Measurements from ENCODE around the gene TIGAR. TPM values are rescaled to one million over a fixed set of nuclear protein-coding genes. Genes with fewer than 3 reads are reported as not detected.

Gene TIGAR
- polyA plus RNA-seq, 1 experiment, result 6.0 TPM

DNA sequence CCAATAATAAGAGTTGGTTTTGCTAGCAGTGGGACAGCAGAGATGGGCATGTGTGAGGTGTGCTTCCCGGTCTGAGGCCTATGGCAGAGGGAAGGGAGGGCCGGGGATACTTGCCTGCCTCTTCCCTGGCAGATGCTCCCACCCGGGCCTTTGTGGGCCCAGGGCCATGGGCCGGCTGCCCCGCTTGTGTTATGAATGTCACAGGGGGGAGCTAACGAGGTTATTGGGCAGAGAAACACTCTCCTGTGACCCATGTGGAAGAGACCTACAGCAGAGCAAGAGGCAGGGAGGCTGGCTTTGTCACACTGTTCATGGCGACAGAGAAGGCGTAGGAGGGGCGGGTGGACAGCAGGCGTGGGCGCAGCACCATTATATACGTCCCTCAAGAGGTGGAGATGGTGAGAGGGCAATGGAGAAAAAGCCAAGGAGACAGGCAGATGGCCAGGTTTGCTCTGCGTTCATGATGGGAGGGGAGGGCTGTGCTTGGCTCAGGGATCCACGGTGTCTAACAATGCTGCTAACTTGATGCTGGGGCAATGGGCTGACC, 34.2 kb upstream of the TIGAR start:
- no peak for DNase-seq (ENCODE audit: low read depth)
- peaks cover 5% of the 10 kb centered on the region for H3K27me3 ChIP-seq (ENCODE audit: control insufficient read depth, insufficient read depth, low read length)
- CTCF ChIA-PET, result no interaction called here
- H3K4me3 ChIP-seq (ENCODE audit: low read depth, low read length), result no peak overlapping the region
- POLR2A ChIA-PET, result no interaction called here
- TF ChIP-seq, protein P1, sequence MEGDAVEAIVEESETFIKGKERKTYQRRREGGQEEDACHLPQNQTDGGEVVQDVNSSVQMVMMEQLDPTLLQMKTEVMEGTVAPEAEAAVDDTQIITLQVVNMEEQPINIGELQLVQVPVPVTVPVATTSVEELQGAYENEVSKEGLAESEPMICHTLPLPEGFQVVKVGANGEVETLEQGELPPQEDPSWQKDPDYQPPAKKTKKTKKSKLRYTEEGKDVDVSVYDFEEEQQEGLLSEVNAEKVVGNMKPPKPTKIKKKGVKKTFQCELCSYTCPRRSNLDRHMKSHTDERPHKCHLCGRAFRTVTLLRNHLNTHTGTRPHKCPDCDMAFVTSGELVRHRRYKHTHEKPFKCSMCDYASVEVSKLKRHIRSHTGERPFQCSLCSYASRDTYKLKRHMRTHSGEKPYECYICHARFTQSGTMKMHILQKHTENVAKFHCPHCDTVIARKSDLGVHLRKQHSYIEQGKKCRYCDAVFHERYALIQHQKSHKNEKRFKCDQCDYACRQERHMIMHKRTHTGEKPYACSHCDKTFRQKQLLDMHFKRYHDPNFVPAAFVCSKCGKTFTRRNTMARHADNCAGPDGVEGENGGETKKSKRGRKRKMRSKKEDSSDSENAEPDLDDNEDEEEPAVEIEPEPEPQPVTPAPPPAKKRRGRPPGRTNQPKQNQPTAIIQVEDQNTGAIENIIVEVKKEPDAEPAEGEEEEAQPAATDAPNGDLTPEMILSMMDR (IDR thresholded peaks at IDR 0.05; ENCODE audit: insufficient read depth, low read depth, low read length), result no peak
- no peaks in the 10 kb centered on the region for H3K36me3 ChIP-seq (ENCODE audit: control insufficient read depth, insufficient read depth, low read length)

DNA sequence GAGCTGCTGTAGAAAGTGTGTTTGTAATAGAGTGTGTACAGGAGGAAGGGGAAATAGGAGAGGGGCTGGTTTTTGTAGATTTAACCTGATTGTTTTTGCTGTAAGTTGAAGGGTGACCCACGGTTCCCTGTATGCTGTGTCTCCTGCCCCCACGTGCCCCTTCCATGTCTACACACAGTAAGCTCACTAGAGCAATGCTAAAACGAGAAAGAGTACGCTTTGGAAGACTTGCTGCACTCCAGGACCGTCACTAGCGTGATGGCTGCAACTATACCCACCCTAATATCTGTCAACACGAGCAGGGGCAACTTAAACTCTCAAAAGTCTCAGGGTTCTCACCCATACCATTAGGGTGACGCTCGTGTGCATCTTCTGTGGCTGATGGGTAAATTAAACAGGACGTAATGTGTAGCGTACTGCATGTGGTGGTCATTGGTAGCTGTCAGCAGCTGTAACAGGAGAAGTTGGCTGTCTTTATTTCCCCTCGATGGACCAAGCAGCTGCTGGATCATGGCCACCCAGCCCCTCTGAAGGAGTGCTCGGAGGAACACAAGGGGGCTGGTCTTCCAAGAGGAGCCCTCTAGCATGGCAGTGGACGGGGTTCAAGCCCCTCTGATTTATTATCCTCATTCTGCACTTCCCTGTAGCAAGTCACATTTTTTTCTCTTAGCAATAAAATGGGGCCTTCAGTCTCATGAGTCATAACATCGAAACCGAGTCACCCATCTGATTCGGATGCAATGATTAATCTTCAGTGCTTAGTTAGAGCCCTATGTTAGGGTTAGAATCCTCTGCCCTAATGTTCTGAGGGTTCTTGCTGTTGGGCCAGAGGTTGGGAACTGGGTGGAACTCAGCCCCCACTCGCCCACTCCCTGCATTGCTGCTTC, 33.4 kb upstream of the TIGAR start:
- H3K27me3 ChIP-seq (ENCODE audit: control insufficient read depth, insufficient read depth, low read length), result peaks cover 5% of the 10 kb centered on the region
- ChIA-PET CTCF (no interaction called here), POLR2A (no interaction called here)
- DNase-seq (ENCODE audit: low read depth), result no peak
- no peaks in the 10 kb centered on the region for H3K36me3 ChIP-seq (ENCODE audit: control insufficient read depth, insufficient read depth, low read length)
- TF ChIP-seq, protein P1 (IDR thresholded peaks at IDR 0.05; ENCODE audit: insufficient read depth, low read depth, low read length), result no peak
- no peak overlapping the region for H3K4me3 ChIP-seq (ENCODE audit: low read depth, low read length)

DNA sequence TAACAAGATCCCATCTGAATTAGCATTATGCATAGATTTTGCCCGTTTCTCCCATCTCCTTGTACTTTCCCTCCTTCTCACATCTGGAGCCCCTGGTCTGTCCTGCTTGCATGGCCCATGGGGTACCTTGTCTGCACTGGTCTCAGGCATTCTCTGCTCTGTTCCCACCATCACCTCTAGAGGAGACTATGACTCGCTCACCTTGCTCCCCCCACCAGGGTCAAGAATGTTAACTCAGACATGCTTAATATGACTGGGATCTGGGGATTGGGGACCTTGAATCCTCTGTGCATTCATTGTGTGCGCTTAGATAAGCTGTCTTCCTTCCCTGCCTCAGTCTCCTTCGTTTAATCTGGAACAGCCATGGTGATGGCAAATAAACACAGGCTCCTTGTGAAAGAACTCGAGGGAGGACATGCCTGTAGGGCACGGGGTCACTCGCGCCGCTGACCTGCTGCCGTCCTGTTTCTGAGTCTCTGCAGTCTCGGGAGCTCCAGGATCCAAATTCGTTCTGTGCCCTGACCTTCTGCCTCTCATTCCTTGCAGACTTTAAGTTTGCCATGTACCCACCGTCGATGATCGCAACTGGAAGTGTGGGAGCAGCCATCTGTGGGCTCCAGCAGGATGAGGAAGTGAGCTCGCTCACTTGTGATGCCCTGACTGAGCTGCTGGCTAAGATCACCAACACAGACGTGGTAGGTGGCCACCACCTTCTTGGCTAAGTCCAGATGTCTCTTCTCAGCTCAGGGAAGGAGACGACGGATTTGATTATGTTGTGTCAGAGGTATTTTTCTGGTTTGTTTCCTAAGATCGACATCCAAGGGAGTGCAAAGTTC, 32.5 kb upstream of the TIGAR start:
- CTCF ChIA-PET, result interaction anchor here (1.9 to 2.4 kb wide), 2 partner anchors 12 to 19 kb away, joined by 6 read pairs; no protein-coding TSS in a partner anchor
- no peak for DNase-seq (ENCODE audit: low read depth)
- POLR2A ChIA-PET, result no interaction called here

DNA sequence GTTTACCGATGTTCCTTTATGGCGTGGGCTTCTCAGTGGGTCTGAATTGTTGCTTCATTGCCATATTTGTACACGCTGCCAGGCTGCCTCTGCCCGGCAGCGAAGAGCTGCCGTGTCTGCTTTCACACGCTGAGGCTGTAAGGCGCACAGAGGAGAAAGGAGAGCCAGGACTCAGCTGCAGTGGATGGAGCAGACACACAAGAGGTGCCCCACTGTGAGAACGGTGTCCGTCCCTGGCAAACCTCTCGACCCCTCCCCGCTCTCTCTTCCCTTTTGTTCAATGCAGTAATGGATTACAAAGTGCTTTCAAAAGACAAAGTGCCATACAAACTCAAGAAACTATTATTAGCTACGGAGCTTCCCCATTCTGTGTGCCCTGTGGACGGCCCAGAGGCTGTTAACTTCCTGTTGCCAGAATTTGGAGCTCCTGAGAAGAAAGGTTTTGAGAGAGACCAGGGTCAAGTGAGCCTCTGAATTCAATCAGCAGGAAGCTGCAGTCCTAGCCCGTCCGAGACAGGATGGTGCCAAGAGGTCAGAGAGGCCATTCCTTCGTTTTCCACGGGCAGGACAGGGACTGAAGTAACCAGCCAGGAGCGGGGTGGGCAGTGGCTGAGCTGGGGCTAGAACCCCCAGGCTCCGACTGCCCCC, 31.7 kb upstream of the TIGAR start:
- TF ChIP-seq, protein P1 (IDR thresholded peaks at IDR 0.05; ENCODE audit: insufficient read depth, low read depth, low read length), result no peak
- Histone ChIP-seq H3K4me3 (ENCODE audit: low read depth, low read length) (no peak overlapping the region), H3K27me3 (ENCODE audit: control insufficient read depth, insufficient read depth, low read length) (peaks cover 11% of the 10 kb centered on the region), H3K36me3 (ENCODE audit: control insufficient read depth, insufficient read depth, low read length) (no peaks in the 10 kb centered on the region)
- DNase-seq (ENCODE audit: low read depth), result no peak
- ChIA-PET POLR2A (no interaction called here), CTCF (interaction anchor here (1.0 to 2.4 kb wide), 4 partner anchors 11 to 291 kb away, joined by 3 to 6 read pairs (median 5); no protein-coding TSS in a partner anchor)

More for the DNA sequence above, 32.5 kb upstream of the TIGAR start:
- Histone ChIP-seq H3K4me3 (ENCODE audit: low read depth, low read length) (no peak overlapping the region), H3K27me3 (ENCODE audit: control insufficient read depth, insufficient read depth, low read length) (peaks cover 11% of the 10 kb centered on the region), H3K36me3 (ENCODE audit: control insufficient read depth, insufficient read depth, low read length) (no peaks in the 10 kb centered on the region)
- TF ChIP-seq, protein P1 (IDR thresholded peaks at IDR 0.05; ENCODE audit: insufficient read depth, low read depth, low read length), result no peak
